ENCODE data around the gene CHSY3. TPM values are rescaled to one million over a fixed set of nuclear protein-coding genes. Genes with fewer than 3 reads are reported as not detected.

Gene CHSY3
- total and polyA plus RNA-seq, 12 donors: 0.15 to 1.6 (median 1.0) TPM

DNA sequence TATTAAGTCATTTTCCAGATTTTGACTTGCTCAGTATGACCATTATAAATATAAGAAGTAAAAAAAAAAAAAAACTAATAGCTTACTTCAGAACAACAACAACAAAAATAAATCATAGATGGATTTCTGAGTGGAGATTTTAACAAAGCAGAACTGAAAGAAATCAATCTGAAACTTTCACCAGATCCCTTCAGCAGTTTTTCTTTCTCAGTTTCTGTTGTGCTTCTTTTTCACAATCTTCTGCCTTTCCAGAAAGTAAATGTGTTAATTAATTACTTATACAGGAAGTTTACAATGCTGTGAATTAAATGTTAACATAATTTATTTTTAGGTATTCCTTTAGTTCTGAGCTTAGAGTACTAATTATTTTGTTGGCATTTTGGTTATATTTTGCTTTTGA lies 73.5 kb downstream of the CHSY3 start:
- TF ChIP-seq, protein P1, sequence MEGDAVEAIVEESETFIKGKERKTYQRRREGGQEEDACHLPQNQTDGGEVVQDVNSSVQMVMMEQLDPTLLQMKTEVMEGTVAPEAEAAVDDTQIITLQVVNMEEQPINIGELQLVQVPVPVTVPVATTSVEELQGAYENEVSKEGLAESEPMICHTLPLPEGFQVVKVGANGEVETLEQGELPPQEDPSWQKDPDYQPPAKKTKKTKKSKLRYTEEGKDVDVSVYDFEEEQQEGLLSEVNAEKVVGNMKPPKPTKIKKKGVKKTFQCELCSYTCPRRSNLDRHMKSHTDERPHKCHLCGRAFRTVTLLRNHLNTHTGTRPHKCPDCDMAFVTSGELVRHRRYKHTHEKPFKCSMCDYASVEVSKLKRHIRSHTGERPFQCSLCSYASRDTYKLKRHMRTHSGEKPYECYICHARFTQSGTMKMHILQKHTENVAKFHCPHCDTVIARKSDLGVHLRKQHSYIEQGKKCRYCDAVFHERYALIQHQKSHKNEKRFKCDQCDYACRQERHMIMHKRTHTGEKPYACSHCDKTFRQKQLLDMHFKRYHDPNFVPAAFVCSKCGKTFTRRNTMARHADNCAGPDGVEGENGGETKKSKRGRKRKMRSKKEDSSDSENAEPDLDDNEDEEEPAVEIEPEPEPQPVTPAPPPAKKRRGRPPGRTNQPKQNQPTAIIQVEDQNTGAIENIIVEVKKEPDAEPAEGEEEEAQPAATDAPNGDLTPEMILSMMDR (IDR thresholded peaks at IDR 0.05): no peak
- intact Hi-C loops (cut with DNase I): no loop called here
- peaks cover 0 to 23% (median 0%) of the 10 kb centered on the region in 11 donors for H3K9me3 ChIP-seq

DNA sequence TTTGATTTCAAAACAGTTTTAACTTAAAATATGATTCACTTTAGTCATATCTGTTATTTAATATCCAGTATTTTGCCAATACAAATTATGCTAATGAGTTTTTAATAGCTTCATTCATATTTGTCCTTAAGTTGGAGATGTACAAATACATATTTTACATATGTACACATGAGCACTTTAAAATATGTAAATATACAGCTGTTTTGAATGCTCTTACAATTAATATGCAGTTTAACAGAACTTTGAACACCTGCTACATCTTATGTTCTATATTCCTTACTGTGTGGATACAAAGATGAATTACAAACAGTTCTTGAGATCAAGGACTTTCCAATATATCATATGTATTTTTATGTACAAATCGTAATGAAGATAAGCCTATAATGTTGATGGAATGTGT lies 74.0 kb downstream of the CHSY3 start:
- Histone ChIP-seq H3K36me3 (no peaks in the 10 kb centered on the region), H3K4me3 (no peak overlapping the region), H3K4me1 (no peaks in the 10 kb centered on the region), H3K27ac (no peak overlapping the region), H3K9me3 (peaks cover 0 to 23% (median 0%) of the 10 kb centered on the region in 11 donors), H3K27me3 (no peaks in the 10 kb centered on the region)
- TF ChIP-seq, protein P1 (IDR thresholded peaks at IDR 0.05): no peak
- intact Hi-C loops (cut with DNase I): no loop called here
- WGBS, 2 donors: 87 to 96% methylated on average over 1 of the region's 1 CpG
- ATAC-seq (no peak), DNase-seq (no peak)

More for the DNA sequence above, 73.5 kb downstream of the CHSY3 start:
- DNase-seq (no peak), ATAC-seq (no peak)
- Histone ChIP-seq H3K4me3 (no peak overlapping the region), H3K4me1 (no peaks in the 10 kb centered on the region), H3K27ac (no peak overlapping the region), H3K36me3 (no peaks in the 10 kb centered on the region), H3K27me3 (no peaks in the 10 kb centered on the region)

- Histone ChIP-seq H3K4me3 (no peak overlapping the region), H3K36me3 (no peaks in the 10 kb centered on the region), H3K27ac (no peak overlapping the region), H3K27me3 (no peaks in the 10 kb centered on the region), H3K9me3 (peaks cover 0 to 55% (median 24%) of the 10 kb centered on the region in 11 donors), H3K4me1 (no peaks in the 10 kb centered on the region)
- TF ChIP-seq, protein P1 (IDR thresholded peaks at IDR 0.05): no peak
- DNase-seq (no peak), ATAC-seq (no peak)
- intact Hi-C loops (cut with DNase I): no loop called here
Observed at GRCh38 chr5:129988453-129988852, 84.2 kb downstream of the CHSY3 start.

DNA sequence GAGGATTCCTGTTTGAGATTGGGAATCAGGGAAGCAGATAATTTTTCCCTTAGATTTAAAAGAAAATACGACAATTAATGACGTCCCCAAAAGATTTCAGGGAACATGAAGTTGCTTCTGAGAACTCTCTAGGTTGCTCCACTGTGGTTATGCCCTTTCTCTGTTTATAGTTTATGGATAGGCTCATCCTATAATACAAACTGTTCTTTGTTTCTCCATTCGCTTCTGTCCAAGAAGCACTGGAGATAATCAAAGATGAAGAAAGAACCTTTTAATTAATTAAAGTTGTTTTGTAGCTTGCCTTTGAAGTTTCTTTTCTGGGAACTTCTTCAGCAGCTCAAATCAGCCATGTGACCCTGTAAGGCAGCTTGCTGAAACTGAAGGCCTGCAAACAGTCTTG lies 87.5 kb downstream of the CHSY3 start:
- Histone ChIP-seq H3K4me1 (no peaks in the 10 kb centered on the region), H3K27ac (no peak overlapping the region), H3K9me3 (peaks cover 0 to 30% (median under 1%) of the 10 kb centered on the region in 11 donors), H3K27me3 (no peaks in the 10 kb centered on the region), H3K36me3 (no peaks in the 10 kb centered on the region), H3K4me3 (no peak overlapping the region)
- intact Hi-C loops (cut with DNase I): no loop called here
- no peak for DNase-seq
- 78 to 85% methylated on average over 3 of the region's 3 CpGs for WGBS, 2 donors
- no peak for ATAC-seq
- TF ChIP-seq, protein P1 (IDR thresholded peaks at IDR 0.05): no peak

DNA sequence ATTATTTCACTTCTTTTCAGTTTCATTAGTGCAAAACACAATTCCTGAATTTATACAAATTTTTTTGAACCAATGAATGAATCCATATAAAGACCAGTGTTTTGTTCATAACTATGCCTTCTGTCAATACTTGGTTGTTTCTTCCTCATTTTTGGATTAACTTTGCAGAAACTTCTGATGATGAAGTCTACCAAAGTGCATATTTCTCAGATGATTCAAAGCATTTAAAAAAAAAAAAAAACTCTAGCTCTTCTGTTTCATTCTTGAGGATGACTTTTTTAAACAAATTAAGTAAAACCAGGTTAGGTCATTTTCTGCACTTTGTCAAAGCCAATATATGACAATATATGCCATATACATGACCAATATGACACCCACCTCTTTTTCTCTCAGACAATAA lies 92.6 kb downstream of the CHSY3 start:
- TF ChIP-seq, protein P1 (IDR thresholded peaks at IDR 0.05): no peak
- H3K4me1 ChIP-seq: peaks cover 0 to 9% (median 0%) of the 10 kb centered on the region in 9 donors
- H3K36me3 ChIP-seq: no peaks in the 10 kb centered on the region
- ATAC-seq (no peak), DNase-seq (no peak)
- H3K27me3 ChIP-seq: no peaks in the 10 kb centered on the region
- intact Hi-C loops (cut with DNase I): no loop called here
- no peak overlapping the region for H3K4me3 ChIP-seq
- H3K9me3 ChIP-seq: peaks cover 0 to 13% (median 0%) of the 10 kb centered on the region in 11 donors
- no peak overlapping the region for H3K27ac ChIP-seq
